GM21576 (cell line): ENCODE data around the gene KATNB1.
"Not testable (repeated sequence)": the region's sequence is repeated elsewhere in the genome, so short reads cannot be mapped to it uniquely, and the experiment has no call there.

Experiments
- ATAC-seq: cut with Tn5 transposase; IDR thresholded peaks from one replicate; pipeline ENCODE4 v1.9.1; 2021; ENCODE audit warnings: mild to moderate bottlenecking, moderate library complexity; ENCODE audit not compliant: unreplicated experiment

KATNB1 gene

GRCh38 chr16:57788252-57788841 lies 52.8 kb downstream of the KATNB1 start:
- no peak for ATAC-seq

DNA sequence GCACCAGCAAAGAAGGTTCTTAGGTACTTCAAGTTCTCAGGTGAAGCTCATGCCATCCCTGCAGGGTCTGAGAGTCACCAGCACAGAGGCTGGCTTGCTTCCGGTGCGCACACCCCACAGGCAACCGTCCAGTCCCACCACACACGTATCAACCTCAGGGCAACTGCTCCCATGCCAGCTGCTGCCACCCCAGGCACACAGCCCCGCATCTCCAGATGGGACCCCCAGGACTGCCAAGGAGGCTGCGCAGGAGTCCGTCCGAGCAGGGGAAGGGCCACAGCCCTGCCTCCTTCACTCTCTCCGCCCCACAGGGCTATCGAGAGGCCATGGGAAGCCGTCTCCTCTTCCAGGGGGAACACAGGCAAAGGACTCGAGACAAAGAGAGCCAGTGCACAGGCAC lies 53.4 kb downstream of the KATNB1 start:
- no peak for ATAC-seq

GRCh38 chr16:57791195-57791892 lies 55.8 kb downstream of the KATNB1 start:
- ATAC-seq, result no peak

- no peak for ATAC-seq
Observed at GRCh38 chr16:57791893-57792461, 56.4 kb downstream of the KATNB1 start.

DNA sequence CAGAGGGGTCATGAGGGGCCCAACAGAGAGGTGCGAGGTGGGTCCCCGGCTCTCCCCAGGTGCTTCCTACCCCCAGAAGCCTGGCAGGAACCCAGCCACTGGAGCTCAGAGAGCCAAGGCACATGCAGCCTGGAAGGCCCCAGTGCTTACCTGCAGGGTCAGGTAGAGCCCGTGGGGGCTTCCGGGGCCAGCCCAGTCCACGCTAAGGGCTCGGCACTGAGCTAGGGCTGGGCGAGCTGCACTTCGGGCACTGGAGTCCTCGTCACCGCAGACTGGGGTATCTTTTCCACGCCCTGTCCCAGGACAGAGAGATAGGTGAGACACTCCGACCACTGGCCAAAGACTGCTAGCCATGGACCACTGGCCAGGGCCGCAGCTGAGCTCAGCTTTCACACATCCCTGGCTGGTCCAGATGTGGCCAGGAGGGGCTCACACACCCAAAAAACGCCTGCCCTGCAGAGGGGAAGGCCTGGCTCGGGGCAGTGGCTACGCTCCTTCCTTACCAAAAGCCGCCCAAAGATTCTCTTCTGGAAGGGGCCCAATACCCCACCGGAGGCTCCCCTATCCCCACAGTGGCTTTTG lies 59.4 kb downstream of the KATNB1 start:
- ATAC-seq, result no peak

DNA sequence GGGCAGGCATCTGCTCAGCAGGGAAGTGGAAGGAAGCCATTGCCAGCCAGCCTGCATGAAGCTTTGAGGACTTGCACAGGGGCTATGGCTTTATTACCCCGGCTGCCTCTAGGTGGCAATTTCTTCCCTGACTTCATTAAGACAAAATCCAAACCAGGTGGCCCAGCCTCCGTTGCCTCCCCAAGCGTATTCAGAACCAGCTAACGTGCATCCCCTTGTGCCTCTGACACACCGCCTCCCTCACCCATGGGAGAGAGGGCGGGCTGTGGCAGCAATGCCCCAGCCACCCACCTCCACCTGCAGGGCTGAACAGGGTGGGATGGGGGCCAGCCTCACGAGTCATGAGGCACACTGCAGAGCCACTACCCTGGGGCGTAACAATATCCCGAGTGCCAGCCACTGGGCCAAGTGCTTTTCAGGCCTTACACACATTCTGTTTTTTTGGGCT lies 59.9 kb downstream of the KATNB1 start:
- ATAC-seq, result peak; percentile 53

DNA sequence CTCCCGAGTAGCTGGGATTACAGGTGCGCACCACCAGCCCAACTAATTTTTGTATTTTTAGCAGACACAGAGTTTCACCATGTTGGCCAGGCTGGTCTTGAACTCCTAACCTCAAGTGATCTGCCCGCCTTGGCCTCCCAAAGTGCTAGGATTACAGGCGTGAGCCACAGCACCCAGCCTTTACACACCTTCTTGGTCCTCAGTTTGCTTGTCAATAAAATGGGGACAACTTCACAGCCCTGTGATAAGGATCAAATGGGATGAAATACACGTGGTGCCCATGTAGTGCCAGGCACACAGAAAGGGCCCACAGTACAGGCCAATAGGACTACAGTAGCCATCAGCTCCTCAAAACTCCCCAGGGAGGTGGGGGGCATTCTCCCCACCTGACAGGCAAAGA lies 60.4 kb downstream of the KATNB1 start:
- not testable (repeated sequence) for ATAC-seq

DNA sequence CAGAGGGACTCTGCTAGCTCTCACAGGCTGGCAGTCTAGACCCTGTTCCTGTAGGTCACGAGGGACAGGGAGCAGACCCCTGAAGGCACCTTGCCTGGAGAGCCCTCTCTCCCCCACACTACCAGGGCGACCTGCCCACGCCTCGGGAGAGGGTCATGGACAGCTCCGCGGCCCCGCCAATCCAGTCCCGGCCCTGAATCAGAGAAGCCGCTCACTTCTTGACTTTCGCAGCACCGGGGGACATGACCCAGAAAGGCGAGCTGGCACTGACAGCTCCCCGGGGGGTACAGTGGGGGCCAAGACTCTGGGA lies 61.6 kb downstream of the KATNB1 start:
- no peak for ATAC-seq

DNA sequence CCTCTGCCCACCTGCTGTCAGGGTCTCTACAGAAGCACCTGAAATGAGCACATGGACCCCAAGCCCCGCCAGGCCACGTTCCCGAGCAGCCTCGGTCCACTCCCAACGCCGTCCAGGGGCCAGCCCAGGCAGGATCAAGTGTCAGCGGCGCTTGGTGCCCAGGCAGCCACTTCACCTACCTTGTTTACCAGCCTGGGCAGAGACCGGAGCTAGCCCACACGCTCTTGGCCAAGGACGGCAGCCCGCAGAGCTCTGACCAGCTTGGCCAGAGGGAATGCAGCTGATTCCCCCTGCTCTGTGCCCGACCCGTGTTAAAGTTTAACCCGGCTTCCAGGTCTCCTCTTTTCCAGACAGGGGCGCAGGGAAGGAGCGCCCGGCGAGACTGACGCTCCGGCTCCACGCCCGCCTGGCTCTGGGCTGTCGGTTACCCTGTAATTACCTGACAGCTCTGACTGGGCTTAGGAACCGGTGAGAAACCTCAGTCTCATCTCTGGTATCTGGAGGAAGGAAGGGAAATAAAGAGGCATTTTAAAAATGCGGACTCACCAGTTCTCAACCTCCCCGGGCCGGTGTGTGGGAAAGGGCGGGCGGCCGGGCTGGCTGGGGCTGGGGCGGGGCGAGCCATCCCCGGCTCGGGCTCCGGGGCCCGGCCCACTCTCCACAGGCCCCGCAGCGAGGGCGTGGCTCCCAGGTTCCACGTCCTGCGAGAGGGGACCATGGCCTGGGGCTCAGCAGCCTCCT lies 62.1 kb downstream of the KATNB1 start:
- ATAC-seq, result no peak

- ATAC-seq, result no peak
Observed at GRCh38 chr16:57798267-57798810, 62.8 kb downstream of the KATNB1 start.

DNA sequence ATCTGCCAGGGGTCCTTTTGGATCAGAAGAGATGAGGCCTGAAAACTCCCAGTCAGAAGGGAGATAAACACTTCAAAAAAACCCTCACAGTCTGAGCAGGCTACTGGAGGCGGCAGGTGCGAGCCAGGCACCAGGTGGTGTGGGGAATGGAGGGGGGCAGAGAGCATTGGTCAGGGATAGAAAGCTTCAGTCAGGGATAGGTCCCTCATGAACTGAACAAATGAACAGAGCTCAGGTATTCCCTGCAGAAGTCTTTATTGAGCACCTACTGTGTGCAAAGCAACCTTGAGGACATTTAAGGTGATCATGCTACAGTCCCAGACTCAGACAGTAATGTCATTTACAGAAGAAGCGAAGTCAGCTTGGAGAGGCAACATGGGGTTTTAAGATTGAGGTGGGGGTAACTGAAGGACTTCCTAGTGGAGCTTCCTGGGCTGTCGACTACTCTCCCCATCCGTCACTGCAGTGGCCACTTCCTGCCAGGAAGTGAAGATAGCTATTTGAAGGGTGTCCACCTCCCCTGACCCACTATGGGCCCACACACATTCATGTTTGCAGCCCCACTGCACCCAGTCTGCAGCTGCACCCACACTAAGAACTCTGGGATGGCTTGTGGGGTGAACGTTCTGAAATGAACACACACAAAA lies 63.5 kb downstream of the KATNB1 start:
- ATAC-seq, result no peak

DNA sequence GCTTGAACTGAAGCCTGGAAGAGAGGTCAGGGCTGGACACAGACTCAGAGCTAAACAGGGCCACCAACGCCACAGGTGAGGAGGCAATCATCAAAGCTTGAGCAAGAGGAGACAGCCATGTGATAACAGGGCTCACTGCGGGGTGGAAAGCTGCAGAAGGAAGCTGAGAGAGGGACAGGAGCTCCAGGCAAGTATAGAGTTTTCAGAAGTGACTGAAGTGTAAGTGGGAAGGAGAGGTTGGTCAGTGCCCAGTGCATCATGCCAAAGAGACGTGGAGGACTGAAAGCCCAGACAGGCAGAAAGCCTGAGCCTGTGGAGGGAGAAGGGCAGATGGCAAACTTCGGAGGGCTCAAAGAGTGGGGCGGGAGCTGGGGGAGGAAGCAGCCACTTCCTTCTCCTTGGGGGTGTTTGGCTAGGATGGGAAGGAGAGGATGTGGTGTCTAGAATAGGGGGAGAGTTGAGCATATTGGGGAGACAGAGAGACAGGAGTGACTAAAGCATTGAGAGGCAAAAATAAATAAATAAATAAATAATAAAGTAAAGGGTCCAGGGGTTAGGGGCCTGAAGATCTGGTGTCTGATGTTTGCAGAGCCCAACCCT lies 64.1 kb downstream of the KATNB1 start:
- no peak for ATAC-seq

- no peak for ATAC-seq
Observed at GRCh38 chr16:57800200-57801097, 64.9 kb downstream of the KATNB1 start.

GRCh38 chr16:57801098-57801808 lies 65.7 kb downstream of the KATNB1 start:
- no peak for ATAC-seq

DNA sequence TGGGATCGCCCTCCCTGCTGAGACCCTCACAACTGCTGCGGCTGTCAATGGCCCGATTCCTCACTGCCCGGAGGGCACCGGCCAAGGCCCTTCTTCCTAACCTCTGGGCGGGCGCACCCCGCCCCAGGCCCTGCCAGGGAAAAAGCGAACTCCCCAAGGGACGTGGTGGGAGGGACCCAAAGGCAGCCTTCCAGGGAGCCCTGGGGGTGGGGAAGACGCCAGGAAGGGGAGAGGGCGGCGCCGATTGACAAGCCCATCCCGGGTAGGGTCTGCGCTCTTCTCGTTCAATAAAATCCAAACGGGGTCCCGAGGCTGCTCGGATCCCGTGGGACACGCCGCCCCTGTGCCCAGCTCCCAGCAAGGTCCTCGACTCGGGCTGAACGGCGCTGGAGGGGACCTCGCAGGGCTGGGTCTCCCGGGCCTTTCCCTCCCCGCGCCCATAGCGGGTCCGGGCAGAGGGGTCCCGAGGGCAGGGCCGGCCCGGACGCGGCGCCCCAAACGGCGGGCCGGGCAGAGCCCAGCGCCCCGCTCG lies 66.3 kb downstream of the KATNB1 start:
- ATAC-seq, result no peak

- no peak for ATAC-seq
Observed at GRCh38 chr16:57802341-57803133, 67.0 kb downstream of the KATNB1 start, which contains the start of gene KIFC3. Gene KIFC3 (minus strand): TSS chr16:57802491. CDS start chr16:57798243, 4,248 bp downstream.
